Fibroblast of lung (primary cell): ENCODE results near the gene ASTN2. TPM values are rescaled to one million over a fixed set of nuclear protein-coding genes. Genes with fewer than 3 reads are reported as not detected.

ENCODE experiments used
- DNase-seq, 2 donors: peaks; one replicate each; pipeline versions ENCODE4 v3.0.0 to v3.0.0-alpha.2; 2010; ENCODE audit warnings: low read depth in 2 of 2
- H2AFZ ChIP-seq: 2 replicates; pipeline ENCODE4 v1.5.1; 2012; ENCODE audit warnings: low read length, control low read depth, inconsistent platforms
- H3K27ac ChIP-seq: 2 replicates; pipeline ENCODE4 v1.5.1; 2011; ENCODE audit warnings: low read length, control low read depth; ENCODE audit not compliant: insufficient read depth
- H3K27me3 ChIP-seq: 2 replicates; pipeline ENCODE4 v1.5.1; 2011; ENCODE audit warnings: mild to moderate bottlenecking, low read length; ENCODE audit not compliant: control insufficient read depth, insufficient read depth
- H3K36me3 ChIP-seq: 2 replicates; pipeline ENCODE4 v1.5.1; 2011; ENCODE audit warnings: low read length; ENCODE audit not compliant: control insufficient read depth, insufficient read depth
- H3K4me1 ChIP-seq: 2 replicates; pipeline ENCODE4 v1.5.1; 2011; ENCODE audit warnings: low read length; ENCODE audit not compliant: control insufficient read depth, insufficient read depth; ENCODE audit errors: extremely low read depth
- H3K4me2 ChIP-seq: 2 replicates; pipeline ENCODE4 v1.5.1; 2011; ENCODE audit warnings: low read length, control low read depth; ENCODE audit not compliant: insufficient read depth; ENCODE audit errors: extremely low read depth
- H3K4me3 ChIP-seq, 4 experiments: fragments of 200-600 bp in 1 of 4; sonication (generic) in 1 of 4; replicated peaks in 1 of 4; 2 replicates each; pipeline ENCODE4 v1.5.1; 2011 to 2016; ENCODE audit warnings: low read length in 4 of 4, low read depth in 3 of 4, mild to moderate bottlenecking in 3 of 4, control low read depth in 2 of 4, inconsistent platforms in 1 of 4, mixed read lengths in 1 of 4; ENCODE audit not compliant: insufficient read depth in 1 of 4; ENCODE audit errors: control extremely low read depth in 1 of 4
- H3K79me2 ChIP-seq: 2 replicates; pipeline ENCODE4 v1.5.1; 2012; ENCODE audit warnings: mild to moderate bottlenecking, low read length, inconsistent platforms; ENCODE audit not compliant: control insufficient read depth, insufficient read depth
- H3K9ac ChIP-seq: 2 replicates; pipeline ENCODE4 v1.5.1; 2011; ENCODE audit warnings: mild to moderate bottlenecking, low read length, control low read depth; ENCODE audit not compliant: insufficient read depth
- H3K9me3 ChIP-seq: 2 replicates; pipeline ENCODE4 v1.5.1; 2012; ENCODE audit warnings: low read depth, low read length; ENCODE audit not compliant: control insufficient read depth, insufficient read depth
- H4K20me1 ChIP-seq: 2 replicates; pipeline ENCODE4 v1.5.1; 2011; ENCODE audit warnings: low read length; ENCODE audit not compliant: control insufficient read depth, insufficient read depth; ENCODE audit errors: extremely low read depth
- CTCF ChIP-seq, 2 donors: IDR thresholded peaks in 1 of 2; conservative IDR thresholded peaks in 1 of 2; 1 replicate in 1 of 2; 2 replicates in 1 of 2; pipeline ENCODE4 v1.5.1; 2011 to 2012; ENCODE audit warnings: low read length in 2 of 2, control low read depth in 1 of 2, inconsistent platforms in 1 of 2, low read depth in 1 of 2, mild to moderate bottlenecking in 1 of 2
- EZH2 ChIP-seq: IDR thresholded peaks from 2 replicates; pipeline ENCODE4 v1.5.1; 2012; ENCODE audit warnings: low read length, control low read depth, mild to moderate bottlenecking; ENCODE audit errors: missing control alignments
- polyA plus RNA-seq, 2 donors: library from polyadenylated mRNA; depleted of rRNA in 1 of 2; stranded (reverse) in 1 of 2; unstranded in 1 of 2; fragments of >200 nt; gene quantifications; 2 replicates each; pipeline ENCODE4 v1.2.1, GENCODE V29; 2011 to 2012; ENCODE audit warnings: missing spikeins in 1 of 2
- total RNA-seq: library from RNA; depleted of rRNA; stranded (reverse); fragments of >200 nt; gene quantifications from 2 replicates; pipeline ENCODE4 v1.2.1, GENCODE V29; 2014

The ASTN2 gene
- total and polyA plus RNA-seq, 2 donors (not counting 1 experiment from before 2014, with no cell fraction given), result 2.2 to 19.2 TPM

GRCh38 chr9:116416421-116416820 lies 998.4 kb downstream of the ASTN2 start:
- H3K27me3 ChIP-seq, result no peaks in the 10 kb centered on the region
- H3K9me3 ChIP-seq, result no peaks in the 10 kb centered on the region
- no peaks in the 10 kb centered on the region for H4K20me1 ChIP-seq
- no peak overlapping the region for H2AFZ ChIP-seq
- no peaks in the 10 kb centered on the region for H3K4me1 ChIP-seq
- TF ChIP-seq CTCF (conservative IDR thresholded peaks at IDR 0.05 in 1 of 2, IDR thresholded peaks at IDR 0.05 in 1 of 2; ENCODE audit: low read depth in 1 of 2, low read length in 2 of 2) (no peak), EZH2 (no peak)
- no peak overlapping the region for H3K4me2 ChIP-seq
- H3K27ac ChIP-seq, result no peak overlapping the region
- H3K36me3 ChIP-seq, result no peaks in the 10 kb centered on the region
- no peak for DNase-seq
- H3K79me2 ChIP-seq, result no peaks in the 10 kb centered on the region
- H3K9ac ChIP-seq, result no peak overlapping the region
- no peak overlapping the region for H3K4me3 ChIP-seq

GRCh38 chr9:116414374-116414773 lies 1000.5 kb downstream of the ASTN2 start:
- Histone ChIP-seq H4K20me1 (no peaks in the 10 kb centered on the region), H3K4me1 (no peaks in the 10 kb centered on the region), H3K27me3 (no peaks in the 10 kb centered on the region), H3K27ac (no peak overlapping the region), H3K36me3 (no peaks in the 10 kb centered on the region), H3K9me3 (no peaks in the 10 kb centered on the region), H3K79me2 (no peaks in the 10 kb centered on the region), H3K9ac (no peak overlapping the region), H2AFZ (no peak overlapping the region), H3K4me2 (no peak overlapping the region), H3K4me3 (no peak overlapping the region)
- DNase-seq, result no peak
- no peak for TF ChIP-seq CTCF (conservative IDR thresholded peaks at IDR 0.05 in 1 of 2, IDR thresholded peaks at IDR 0.05 in 1 of 2; ENCODE audit: low read depth in 1 of 2, low read length in 2 of 2)
- TF ChIP-seq EZH2, result no peak

GRCh38 chr9:116411506-116411905 lies 1003.4 kb downstream of the ASTN2 start:
- Histone ChIP-seq H4K20me1 (no peaks in the 10 kb centered on the region), H3K27ac (no peak overlapping the region), H3K9me3 (no peaks in the 10 kb centered on the region), H3K79me2 (no peaks in the 10 kb centered on the region), H3K27me3 (no peaks in the 10 kb centered on the region), H3K4me1 (no peaks in the 10 kb centered on the region), H3K4me2 (no peak overlapping the region), H3K4me3 (no peak overlapping the region), H3K9ac (no peak overlapping the region), H3K36me3 (no peaks in the 10 kb centered on the region), H2AFZ (no peak overlapping the region)
- TF ChIP-seq EZH2 (no peak), CTCF (conservative IDR thresholded peaks at IDR 0.05 in 1 of 2, IDR thresholded peaks at IDR 0.05 in 1 of 2; ENCODE audit: low read depth in 1 of 2, low read length in 2 of 2) (no peak)
- no peak for DNase-seq
